Measurements from ENCODE around the gene TEDC1.
A peak's percentile ranks its signal among the peaks of the same experiment; 100 is the strongest.

TEDC1 gene

GRCh38 chr14:105480199-105480746 is 10.8 kb upstream of the TEDC1 start:
- no peak overlapping the region for H2BK5ac ChIP-seq (ENCODE audit: low read depth, low read length, poor library complexity, severe bottlenecking)
- no peak overlapping the region for H3K14ac ChIP-seq (ENCODE audit: low read length in 2 of 2)
- WGBS: 74% methylated on average over 15 of the region's 15 CpGs
- peak overlapping the region; percentile 35 for H2BK15ac ChIP-seq (ENCODE audit: low read depth, poor library complexity, severe bottlenecking)
- H2AK5ac ChIP-seq (ENCODE audit: low read length, severe bottlenecking): peak overlapping the region; percentile 21
- H3K4me3 ChIP-seq (ENCODE audit: insufficient read depth in 1 of 2, low read depth in 1 of 2, low read length in 2 of 2): no peak overlapping the region
- peak overlapping the region; percentile 21 for H3K4me2 ChIP-seq (ENCODE audit: low read length, poor library complexity, severe bottlenecking)
- H4K91ac ChIP-seq (ENCODE audit: low read length): peak overlapping the region; percentile 60
- H3K79me1 ChIP-seq (replicated peaks; ENCODE audit: low read length, poor library complexity, severe bottlenecking): no peaks in the 10 kb centered on the region
- no peaks in the 10 kb centered on the region for H3K9me3 ChIP-seq (ENCODE audit: control insufficient read depth, low read length)
- H2BK120ac ChIP-seq (ENCODE audit: low read depth, low read length): no peak overlapping the region
- H3K18ac ChIP-seq (ENCODE audit: low read depth in 1 of 2, low read length in 2 of 2): no peak overlapping the region
- no peak overlapping the region for H2AFZ ChIP-seq (ENCODE audit: low read depth, low read length)
- peaks cover 0 to 2% of the 10 kb centered on the region in 2 experiments for H3K36me3 ChIP-seq (ENCODE audit: control insufficient read depth in 1 of 2, insufficient read depth in 2 of 2, low read depth in 1 of 2, low read length in 2 of 2)
- H3K4me1 ChIP-seq (ENCODE audit: control insufficient read depth, insufficient read depth, low read depth, low read length): peaks cover 73% of the 10 kb centered on the region
- H2BK12ac ChIP-seq (ENCODE audit: low read length in 2 of 2): peak overlapping the region in 1 of 2 experiments; percentile 18
- peak overlapping the region; percentile 5 for H4K8ac ChIP-seq (ENCODE audit: low read length)
- H3K27me3 ChIP-seq (ENCODE audit: control insufficient read depth in 1 of 2, insufficient read depth in 1 of 2, low read length in 2 of 2): peaks cover 16 to 22% of the 10 kb centered on the region in 2 experiments
- no peak overlapping the region for H3K27ac ChIP-seq (ENCODE audit: low read length, poor library complexity, severe bottlenecking)
- H3K9ac ChIP-seq (ENCODE audit: low read length): peak overlapping the region; percentile 97
- no peak for DNase-seq
- H3K23ac ChIP-seq (ENCODE audit: low read length in 2 of 2): no peak overlapping the region
- H3K4ac ChIP-seq (ENCODE audit: low read depth in 1 of 2, low read length in 2 of 2): no peak overlapping the region

GRCh38 chr14:105480807-105481801 is 9.9 kb upstream of the TEDC1 start:
- Histone ChIP-seq H3K4me3 (ENCODE audit: insufficient read depth in 1 of 2, low read depth in 1 of 2, low read length in 2 of 2) (peak overlapping the region in 1 of 2 experiments; percentile 79), H3K14ac (ENCODE audit: low read length in 2 of 2) (peak overlapping the region in 1 of 2 experiments; percentile 12), H4K8ac (ENCODE audit: low read length) (peak overlapping the region; percentile 54), H3K4ac (ENCODE audit: low read depth in 1 of 2, low read length in 2 of 2) (peak overlapping the region; percentile 27 to 96), H3K9ac (ENCODE audit: low read length) (peak overlapping the region; percentile 97), H3K4me2 (ENCODE audit: low read length, poor library complexity, severe bottlenecking) (peak overlapping the region; percentile 37), H2BK15ac (ENCODE audit: low read depth, poor library complexity, severe bottlenecking) (peak overlapping the region; percentile 95), H3K27ac (ENCODE audit: low read length, poor library complexity, severe bottlenecking) (peak overlapping the region; percentile 57), H2AFZ (ENCODE audit: low read depth, low read length) (no peak overlapping the region), H3K79me1 (replicated peaks; ENCODE audit: low read length, poor library complexity, severe bottlenecking) (no peaks in the 10 kb centered on the region), H3K27me3 (ENCODE audit: control insufficient read depth in 1 of 2, insufficient read depth in 1 of 2, low read length in 2 of 2) (peaks cover 19 to 20% of the 10 kb centered on the region in 2 experiments), H2BK12ac (ENCODE audit: low read length in 2 of 2) (peak overlapping the region; percentile 23 to 96), H4K91ac (ENCODE audit: low read length) (peak overlapping the region; percentile 85), H2BK5ac (ENCODE audit: low read depth, low read length, poor library complexity, severe bottlenecking) (peak overlapping the region; percentile 59), H3K9me3 (ENCODE audit: control insufficient read depth, low read length) (no peaks in the 10 kb centered on the region), H2AK5ac (ENCODE audit: low read length, severe bottlenecking) (peak overlapping the region; percentile 21), H3K36me3 (ENCODE audit: control insufficient read depth in 1 of 2, insufficient read depth in 2 of 2, low read depth in 1 of 2, low read length in 2 of 2) (no peaks in the 10 kb centered on the region), H3K4me1 (ENCODE audit: control insufficient read depth, insufficient read depth, low read depth, low read length) (peaks cover 70% of the 10 kb centered on the region), H2BK120ac (ENCODE audit: low read depth, low read length) (peak overlapping the region; percentile 39), H3K23ac (ENCODE audit: low read length in 2 of 2) (no peak overlapping the region), H3K18ac (ENCODE audit: low read depth in 1 of 2, low read length in 2 of 2) (peak overlapping the region; percentile 71 to 95)
- DNase-seq: peak; percentile 92
- 30% methylated on average over 32 of the region's 35 CpGs for WGBS

- Histone ChIP-seq H3K4me2 (ENCODE audit: low read length, poor library complexity, severe bottlenecking) (peak overlapping the region; percentile 15), H3K27me3 (ENCODE audit: control insufficient read depth in 1 of 2, insufficient read depth in 1 of 2, low read length in 2 of 2) (peaks cover 20 to 25% of the 10 kb centered on the region in 2 experiments), H2BK120ac (ENCODE audit: low read depth, low read length) (peak overlapping the region; percentile 95), H4K8ac (ENCODE audit: low read length) (peak overlapping the region; percentile 88), H4K91ac (ENCODE audit: low read length) (peak overlapping the region; percentile 87), H3K9me3 (ENCODE audit: control insufficient read depth, low read length) (no peaks in the 10 kb centered on the region), H3K4me3 (ENCODE audit: insufficient read depth in 1 of 2, low read depth in 1 of 2, low read length in 2 of 2) (peak overlapping the region in 1 of 2 experiments; percentile 62), H3K18ac (ENCODE audit: low read depth in 1 of 2, low read length in 2 of 2) (peak overlapping the region; percentile 67 to 89), H2AK5ac (ENCODE audit: low read length, severe bottlenecking) (no peak overlapping the region), H2BK12ac (ENCODE audit: low read length in 2 of 2) (peak overlapping the region; percentile 75 to 88), H3K4ac (ENCODE audit: low read depth in 1 of 2, low read length in 2 of 2) (peak overlapping the region; percentile 73 to 93), H3K9ac (ENCODE audit: low read length) (peak overlapping the region; percentile 97), H3K27ac (ENCODE audit: low read length, poor library complexity, severe bottlenecking) (peak overlapping the region; percentile 14), H3K36me3 (ENCODE audit: control insufficient read depth in 1 of 2, insufficient read depth in 2 of 2, low read depth in 1 of 2, low read length in 2 of 2) (no peaks in the 10 kb centered on the region), H3K79me1 (replicated peaks; ENCODE audit: low read length, poor library complexity, severe bottlenecking) (no peaks in the 10 kb centered on the region), H2BK15ac (ENCODE audit: low read depth, poor library complexity, severe bottlenecking) (peak overlapping the region; percentile 75), H2AFZ (ENCODE audit: low read depth, low read length) (no peak overlapping the region), H3K4me1 (ENCODE audit: control insufficient read depth, insufficient read depth, low read depth, low read length) (peaks cover 62% of the 10 kb centered on the region), H3K14ac (ENCODE audit: low read length in 2 of 2) (peak overlapping the region in 1 of 2 experiments; percentile 13), H2BK5ac (ENCODE audit: low read depth, low read length, poor library complexity, severe bottlenecking) (no peak overlapping the region), H3K23ac (ENCODE audit: low read length in 2 of 2) (no peak overlapping the region)
- WGBS: 7% methylated on average over 18 of the region's 18 CpGs
- DNase-seq: peak; percentile 99
Measured at GRCh38 chr14:105481886-105482457, 9.1 kb upstream of the TEDC1 start.
